Neural progenitor cell (in vitro differentiated cells): ENCODE measurements around the gene DOCK10.

Experiments used
- EZH2 ChIP-seq: fragments of 200-600 bp; sonication (generic); IDR thresholded peaks from 2 replicates; pipeline ENCODE4 v1.6.1; 2017; ENCODE audit warnings: antibody characterized with exemption, mild to moderate bottlenecking, moderate library complexity
- EZH2phosphoT487 ChIP-seq: fragments of 200-600 bp; sonication (generic); IDR thresholded peaks from 2 replicates; pipeline ENCODE4 v1.6.1; 2017; ENCODE audit warnings: antibody characterized with exemption
- TF ChIP-seq, protein P1 (sequence below): fragments of 200-600 bp; sonication (generic); IDR thresholded peaks from 2 replicates; pipeline ENCODE4 v1.5.1; 2017; ENCODE audit warnings: antibody characterized with exemption, mild to moderate bottlenecking

DNA sequence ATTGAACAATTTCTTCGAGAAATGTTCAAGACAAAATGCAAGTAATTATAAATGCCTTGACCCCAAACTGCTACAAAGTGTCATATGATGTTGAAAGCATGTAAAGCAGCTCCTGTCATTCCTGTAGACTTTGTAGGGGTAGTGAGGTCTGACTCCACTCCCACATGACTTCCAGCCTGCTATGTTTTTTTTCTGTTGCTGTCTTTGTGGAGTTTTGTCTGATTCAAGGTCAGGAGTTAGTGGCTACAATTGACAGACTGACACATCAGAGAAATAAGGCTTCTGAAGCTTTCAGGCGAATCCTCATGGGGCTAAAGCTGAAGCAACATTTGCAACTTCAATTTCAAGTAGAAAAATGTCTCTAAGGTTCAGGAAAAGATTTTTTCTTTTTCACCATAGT is 262.2 kb downstream of the DOCK10 start:
- TF ChIP-seq, protein P1, sequence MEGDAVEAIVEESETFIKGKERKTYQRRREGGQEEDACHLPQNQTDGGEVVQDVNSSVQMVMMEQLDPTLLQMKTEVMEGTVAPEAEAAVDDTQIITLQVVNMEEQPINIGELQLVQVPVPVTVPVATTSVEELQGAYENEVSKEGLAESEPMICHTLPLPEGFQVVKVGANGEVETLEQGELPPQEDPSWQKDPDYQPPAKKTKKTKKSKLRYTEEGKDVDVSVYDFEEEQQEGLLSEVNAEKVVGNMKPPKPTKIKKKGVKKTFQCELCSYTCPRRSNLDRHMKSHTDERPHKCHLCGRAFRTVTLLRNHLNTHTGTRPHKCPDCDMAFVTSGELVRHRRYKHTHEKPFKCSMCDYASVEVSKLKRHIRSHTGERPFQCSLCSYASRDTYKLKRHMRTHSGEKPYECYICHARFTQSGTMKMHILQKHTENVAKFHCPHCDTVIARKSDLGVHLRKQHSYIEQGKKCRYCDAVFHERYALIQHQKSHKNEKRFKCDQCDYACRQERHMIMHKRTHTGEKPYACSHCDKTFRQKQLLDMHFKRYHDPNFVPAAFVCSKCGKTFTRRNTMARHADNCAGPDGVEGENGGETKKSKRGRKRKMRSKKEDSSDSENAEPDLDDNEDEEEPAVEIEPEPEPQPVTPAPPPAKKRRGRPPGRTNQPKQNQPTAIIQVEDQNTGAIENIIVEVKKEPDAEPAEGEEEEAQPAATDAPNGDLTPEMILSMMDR: no peak
- TF ChIP-seq EZH2: no peak
- TF ChIP-seq EZH2phosphoT487: no peak
